NCI-H2196 treated with DMSO at 0.1 percent for 48 hours (cell line): ENCODE measurements around the gene KEAP1.
"Not testable (repeated sequence)": the region's sequence is repeated elsewhere in the genome, so short reads cannot be mapped to it uniquely, and the experiment has no call there.

Experiments used
- DNase-seq: peaks from one replicate; lab custom pipeline; 2025; ENCODE audit not compliant: unreplicated experiment; lab: John Stamatoyannopoulos, UW

Gene KEAP1

GRCh38 chr19:10503002-10503789 lies at the start of gene KEAP1:
Gene KEAP1 (minus strand): TSS chr19:10503356. CDS start chr19:10500033, 3,323 bp downstream.
- DNase-seq: peak; percentile 42

DNA sequence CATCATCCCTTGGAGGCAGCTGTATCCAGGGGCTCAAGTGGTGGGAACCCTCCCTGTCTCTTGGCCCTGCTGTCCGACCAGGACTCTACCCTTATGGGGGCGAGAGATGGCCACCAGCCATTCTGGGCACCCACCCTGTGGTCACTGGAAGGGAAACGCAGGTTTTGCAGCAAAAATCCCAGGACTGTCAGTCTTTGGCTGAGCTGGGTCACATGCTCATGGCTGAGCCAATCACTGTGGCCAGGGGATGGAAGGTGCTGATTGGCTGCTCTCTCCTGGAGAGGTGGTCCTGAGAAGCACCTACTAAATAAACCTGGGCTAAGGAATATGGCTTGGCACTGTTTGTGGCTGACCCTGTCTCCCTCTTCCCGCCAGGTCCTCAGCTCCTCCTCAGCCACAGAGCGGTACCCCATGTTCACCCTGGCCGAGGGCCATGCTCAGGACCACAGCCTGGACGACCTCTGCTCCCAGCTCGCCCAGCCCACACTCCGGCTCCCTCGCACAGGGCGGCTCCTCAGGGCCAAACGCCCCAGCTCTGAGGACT lies 49.4 kb upstream of the KEAP1 start:
- peak; percentile 3 for DNase-seq

GRCh38 chr19:10551698-10552301 lies 48.6 kb upstream of the KEAP1 start:
- DNase-seq: no peak

DNA sequence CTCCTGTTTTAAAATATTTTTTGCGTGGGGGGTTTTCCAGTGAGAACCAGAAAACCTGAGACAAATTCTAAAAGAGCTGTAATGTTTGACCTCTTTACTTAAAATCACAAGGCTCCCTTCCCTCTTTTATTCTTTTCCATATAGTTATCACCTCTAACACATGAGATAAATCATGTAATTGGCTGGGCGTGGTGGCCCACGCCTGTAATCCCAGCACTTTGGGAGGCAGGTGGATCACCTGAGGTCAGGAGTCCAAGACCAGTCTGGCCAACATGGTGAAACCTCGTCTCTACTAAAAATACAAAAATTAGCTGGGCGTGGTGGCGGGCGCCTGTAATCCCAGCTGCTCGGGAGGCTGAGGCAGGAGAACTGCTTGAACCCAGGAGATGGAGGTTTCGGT lies 47.9 kb upstream of the KEAP1 start:
- DNase-seq: not testable (repeated sequence)

DNA sequence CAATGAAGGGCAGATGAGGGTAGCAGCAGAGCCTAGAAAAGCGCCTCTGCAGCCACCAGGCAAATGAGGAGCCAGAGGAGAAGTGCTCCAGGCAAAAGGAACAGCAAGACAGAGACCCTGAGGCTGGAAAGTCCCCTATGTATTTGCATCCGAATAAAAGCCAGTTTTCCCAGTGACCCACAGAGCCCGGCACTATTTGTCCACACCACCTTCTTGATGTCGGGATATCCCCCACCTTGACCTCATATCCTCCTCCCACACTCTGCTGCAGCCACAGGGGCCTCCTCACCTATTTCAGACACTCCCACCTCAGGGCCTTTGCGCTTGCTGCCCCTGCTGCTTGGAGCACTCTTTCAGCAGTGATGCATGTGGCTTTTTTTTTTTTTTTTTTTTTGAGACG lies 47.2 kb upstream of the KEAP1 start:
- no peak for DNase-seq

DNA sequence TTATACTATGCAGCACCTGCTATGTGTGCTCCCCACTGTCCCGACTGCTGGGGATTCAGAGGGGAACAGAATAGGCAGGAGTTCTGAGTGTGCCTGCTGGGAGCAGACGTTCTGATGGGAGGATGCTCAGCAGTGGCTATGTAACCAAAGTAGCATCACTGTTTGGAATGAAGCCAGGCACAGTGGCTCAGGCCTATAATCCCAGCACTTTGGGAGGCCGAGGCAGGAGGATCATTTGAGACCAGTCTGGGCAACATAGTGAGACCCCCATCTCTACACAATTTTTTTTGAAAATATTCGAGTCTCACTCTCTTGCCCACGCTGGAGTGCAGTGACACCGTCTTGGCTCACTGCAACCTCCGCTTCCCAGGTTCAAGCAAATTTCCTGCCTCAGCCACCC lies 46.6 kb upstream of the KEAP1 start:
- no peak for DNase-seq

GRCh38 chr19:10548746-10549276 lies 45.7 kb upstream of the KEAP1 start:
- DNase-seq: no peak

- DNase-seq: no peak
Observed at GRCh38 chr19:10546817-10547216, 43.7 kb upstream of the KEAP1 start.

GRCh38 chr19:10544753-10545251 lies 41.6 kb upstream of the KEAP1 start:
- DNase-seq: no peak

GRCh38 chr19:10544242-10544752 lies 41.1 kb upstream of the KEAP1 start:
- no peak for DNase-seq

- peak; percentile 91 for DNase-seq
Observed at GRCh38 chr19:10543420-10544241, 40.5 kb upstream of the KEAP1 start, which contains the start of gene ATG4D. Gene ATG4D (plus strand): TSS chr19:10543904. CDS start chr19:10544091, 187 bp downstream.

DNA sequence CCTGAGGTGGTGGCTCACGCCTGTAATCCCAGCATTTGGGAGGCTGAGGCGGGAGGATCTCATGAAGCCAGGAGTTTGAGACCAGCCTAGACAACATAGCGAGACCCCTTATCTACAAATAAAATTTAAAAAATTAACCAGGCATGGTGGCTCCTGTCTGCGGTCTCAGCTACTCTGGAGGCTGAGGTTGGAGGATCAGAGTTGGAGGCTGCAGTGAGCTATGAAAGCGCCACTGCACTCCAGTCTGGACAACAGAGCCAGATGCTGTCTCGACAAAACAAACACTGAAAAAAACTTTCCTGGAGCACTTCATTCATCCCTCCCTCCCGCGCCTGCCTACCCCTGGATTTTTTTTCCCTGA lies 39.9 kb upstream of the KEAP1 start:
- DNase-seq: no peak

DNA sequence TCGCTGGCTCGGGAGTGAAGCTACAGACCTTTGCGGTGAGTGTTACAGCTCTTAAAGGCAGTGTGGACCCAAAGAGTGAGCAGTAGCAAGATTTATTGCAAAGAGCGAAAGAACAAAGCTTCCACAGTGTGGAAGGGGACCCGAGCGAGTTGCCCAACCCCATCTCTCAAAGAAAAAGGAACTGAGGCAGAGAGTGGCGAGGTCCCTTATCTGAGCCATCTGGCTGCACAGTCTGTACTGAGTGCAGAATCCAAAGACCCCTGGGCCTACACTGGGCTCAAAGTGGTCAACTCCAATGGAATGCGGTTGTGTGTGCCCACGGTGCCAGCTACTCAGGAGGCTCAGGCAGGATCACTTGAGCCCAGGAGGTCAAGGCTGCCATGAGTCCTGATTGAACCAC lies 35.9 kb upstream of the KEAP1 start:
- DNase-seq: not testable (repeated sequence)

GRCh38 chr19:10538204-10538983 lies 35.2 kb upstream of the KEAP1 start:
- DNase-seq: no peak

DNA sequence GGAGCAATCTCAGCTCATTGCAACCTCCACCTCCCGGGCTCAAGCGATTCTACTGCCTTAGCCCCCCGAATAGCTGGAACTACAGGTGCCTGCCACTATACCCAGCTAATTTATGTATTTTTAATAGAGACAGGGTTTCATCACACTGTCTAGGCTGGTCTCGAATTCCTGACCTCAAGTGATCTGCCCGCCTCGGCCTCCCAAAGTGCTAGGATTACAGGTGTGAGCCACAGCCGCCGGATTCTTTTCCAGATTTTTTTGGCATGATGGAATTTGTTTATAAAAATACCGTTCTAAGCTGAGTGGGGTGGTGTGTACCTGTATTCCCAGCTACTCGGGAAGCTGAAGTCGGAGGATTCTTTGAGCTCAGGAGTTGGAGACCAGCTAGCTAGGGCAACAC lies 34.5 kb upstream of the KEAP1 start:
- DNase-seq: no peak

GRCh38 chr19:10535613-10536012 lies 32.5 kb upstream of the KEAP1 start:
- no peak for DNase-seq

DNA sequence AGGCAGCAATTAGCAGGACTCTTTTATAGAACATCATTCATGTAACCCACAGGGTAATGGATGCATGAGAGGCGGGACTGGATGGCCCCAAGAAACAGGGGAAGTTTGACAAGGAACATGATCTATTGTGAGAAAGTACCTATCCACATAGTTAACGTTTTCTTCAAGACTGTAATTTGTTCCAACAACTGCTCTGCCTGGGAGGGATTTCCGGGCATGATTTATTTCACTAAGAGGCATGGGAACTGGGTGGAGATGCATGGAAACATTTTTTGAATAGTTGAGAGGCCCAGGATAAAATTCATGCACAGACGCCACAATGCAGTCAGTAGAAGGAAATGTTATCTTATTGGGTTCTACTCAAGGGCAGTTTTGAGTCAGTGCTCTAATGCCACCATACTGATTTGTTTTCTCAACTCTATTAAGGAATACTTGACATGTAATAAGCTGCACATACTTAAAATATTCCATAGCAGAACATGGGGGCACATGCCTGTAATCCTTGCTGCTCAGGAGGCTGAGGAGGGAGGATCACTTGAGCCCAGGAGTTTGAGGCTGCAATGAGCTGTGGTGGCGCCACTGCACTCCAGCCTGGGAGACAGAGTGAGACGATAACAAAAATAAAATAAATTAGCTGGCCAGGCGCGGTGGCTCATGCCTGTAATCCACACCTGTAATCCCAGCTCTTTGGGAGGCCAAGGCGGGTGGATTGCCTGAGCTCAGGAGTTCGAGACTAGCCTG lies 30.7 kb upstream of the KEAP1 start:
- no peak for DNase-seq

GRCh38 chr19:10532457-10532856 lies 29.3 kb upstream of the KEAP1 start:
- no peak for DNase-seq

- not testable (repeated sequence) for DNase-seq
Observed at GRCh38 chr19:10526887-10527286, 23.7 kb upstream of the KEAP1 start.
